Measurements from ENCODE around the gene ENOSF1.

DNA sequence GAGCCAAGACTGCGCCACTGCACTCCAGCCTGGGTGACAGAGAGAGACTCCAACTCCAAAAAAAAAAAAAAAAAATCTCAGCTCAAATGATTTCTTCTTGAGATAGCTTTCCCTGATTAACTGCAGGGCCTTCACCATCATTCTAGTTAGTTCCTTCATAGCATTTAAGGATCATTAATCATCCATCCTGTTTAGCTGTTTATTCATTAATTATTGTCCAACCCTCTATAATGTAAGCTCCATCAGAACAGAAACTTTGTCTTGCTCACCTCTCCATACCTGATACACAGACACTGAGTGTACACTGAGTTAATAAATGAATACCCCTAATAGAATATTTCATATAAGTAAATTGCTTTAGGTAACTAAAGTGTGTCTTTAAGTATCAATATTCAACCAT is 42.2 kb upstream of the ENOSF1 start:
- no peak for TF ChIP-seq POLR2A (IDR thresholded peaks at IDR 0.05)
- TF ChIP-seq, protein P1, sequence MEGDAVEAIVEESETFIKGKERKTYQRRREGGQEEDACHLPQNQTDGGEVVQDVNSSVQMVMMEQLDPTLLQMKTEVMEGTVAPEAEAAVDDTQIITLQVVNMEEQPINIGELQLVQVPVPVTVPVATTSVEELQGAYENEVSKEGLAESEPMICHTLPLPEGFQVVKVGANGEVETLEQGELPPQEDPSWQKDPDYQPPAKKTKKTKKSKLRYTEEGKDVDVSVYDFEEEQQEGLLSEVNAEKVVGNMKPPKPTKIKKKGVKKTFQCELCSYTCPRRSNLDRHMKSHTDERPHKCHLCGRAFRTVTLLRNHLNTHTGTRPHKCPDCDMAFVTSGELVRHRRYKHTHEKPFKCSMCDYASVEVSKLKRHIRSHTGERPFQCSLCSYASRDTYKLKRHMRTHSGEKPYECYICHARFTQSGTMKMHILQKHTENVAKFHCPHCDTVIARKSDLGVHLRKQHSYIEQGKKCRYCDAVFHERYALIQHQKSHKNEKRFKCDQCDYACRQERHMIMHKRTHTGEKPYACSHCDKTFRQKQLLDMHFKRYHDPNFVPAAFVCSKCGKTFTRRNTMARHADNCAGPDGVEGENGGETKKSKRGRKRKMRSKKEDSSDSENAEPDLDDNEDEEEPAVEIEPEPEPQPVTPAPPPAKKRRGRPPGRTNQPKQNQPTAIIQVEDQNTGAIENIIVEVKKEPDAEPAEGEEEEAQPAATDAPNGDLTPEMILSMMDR (IDR thresholded peaks at IDR 0.05): no peak

Data from right lobe of liver (tissue), 4 donors.